Progenitor cell of endocrine pancreas (in vitro differentiated cells): ENCODE measurements around the gene C7orf57. TPM values are rescaled to one million over a fixed set of nuclear protein-coding genes. Genes with fewer than 3 reads are reported as not detected.

Experiments
- DNase-seq: peaks from one replicate; pipeline ENCODE4 v3.0.0; 2021; ENCODE audit warnings: low spot score; ENCODE audit not compliant: unreplicated experiment
- H3K27ac Mint-ChIP-seq: 2 replicates; pipeline ENCODE4 v1.8.0; 2021; ENCODE audit warnings: mild to moderate bottlenecking, moderate library complexity, mixed read lengths
- H3K27me3 Mint-ChIP-seq: 2 replicates; pipeline ENCODE4 v1.8.0; 2021; ENCODE audit warnings: mixed read lengths
- H3K36me3 Mint-ChIP-seq: 2 replicates; pipeline ENCODE4 v1.8.0; 2022; ENCODE audit warnings: mixed read lengths; ENCODE audit not compliant: insufficient read depth
- H3K4me1 Mint-ChIP-seq: 2 replicates; pipeline ENCODE4 v1.8.0; 2021; ENCODE audit warnings: low read depth, mixed read lengths
- H3K4me3 Mint-ChIP-seq: 2 replicates; pipeline ENCODE4 v1.8.0; 2021; ENCODE audit warnings: low read depth, mild to moderate bottlenecking, moderate library complexity, mixed read lengths
- H3K9me3 Mint-ChIP-seq: 2 replicates; pipeline ENCODE4 v1.8.0; 2021; ENCODE audit warnings: low read depth, mixed read lengths
- total RNA-seq: library from RNA; stranded (reverse); gene quantifications from 2 replicates; pipeline ENCODE4 v1.2.1, GENCODE V29; 2021
- TF ChIP-seq, protein P1 (sequence below): fragments of 200-600 bp; sonication (generic); IDR thresholded peaks from one replicate; pipeline ENCODE4 v1.5.0; 2021; ENCODE audit warnings: antibody characterized with exemption, mild to moderate bottlenecking; ENCODE audit not compliant: unreplicated experiment

Gene C7orf57
- total RNA-seq, 1 donor from 2014 or later, result not detected

DNA sequence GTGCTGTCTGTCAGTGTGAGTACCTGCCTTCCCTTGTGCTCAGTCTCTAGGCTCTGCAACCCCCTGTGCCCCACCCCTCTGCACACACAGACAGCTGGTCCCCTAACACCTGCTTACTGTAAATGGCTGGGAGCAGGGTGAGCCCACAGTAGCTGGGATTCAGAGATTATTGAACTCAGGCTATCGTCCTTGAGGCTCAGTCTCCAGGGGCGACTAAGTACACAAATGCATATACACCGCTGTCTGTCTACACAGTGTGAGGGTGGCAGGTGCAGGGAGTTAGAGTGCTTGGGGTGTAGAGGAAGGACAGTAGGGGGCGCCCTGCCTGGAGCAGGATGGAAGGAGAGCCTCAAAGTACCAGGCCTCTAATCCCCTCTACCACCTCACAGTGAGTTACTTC lies 66.6 kb downstream of the C7orf57 start:
- H3K4me1 Mint-ChIP-seq, result peaks cover 2% of the 10 kb centered on the region
- no peaks in the 10 kb centered on the region for H3K9me3 Mint-ChIP-seq
- peaks cover 30% of the 10 kb centered on the region for H3K36me3 Mint-ChIP-seq
- H3K27me3 Mint-ChIP-seq, result no peaks in the 10 kb centered on the region
- H3K27ac Mint-ChIP-seq, result no peak overlapping the region
- TF ChIP-seq, protein P1, sequence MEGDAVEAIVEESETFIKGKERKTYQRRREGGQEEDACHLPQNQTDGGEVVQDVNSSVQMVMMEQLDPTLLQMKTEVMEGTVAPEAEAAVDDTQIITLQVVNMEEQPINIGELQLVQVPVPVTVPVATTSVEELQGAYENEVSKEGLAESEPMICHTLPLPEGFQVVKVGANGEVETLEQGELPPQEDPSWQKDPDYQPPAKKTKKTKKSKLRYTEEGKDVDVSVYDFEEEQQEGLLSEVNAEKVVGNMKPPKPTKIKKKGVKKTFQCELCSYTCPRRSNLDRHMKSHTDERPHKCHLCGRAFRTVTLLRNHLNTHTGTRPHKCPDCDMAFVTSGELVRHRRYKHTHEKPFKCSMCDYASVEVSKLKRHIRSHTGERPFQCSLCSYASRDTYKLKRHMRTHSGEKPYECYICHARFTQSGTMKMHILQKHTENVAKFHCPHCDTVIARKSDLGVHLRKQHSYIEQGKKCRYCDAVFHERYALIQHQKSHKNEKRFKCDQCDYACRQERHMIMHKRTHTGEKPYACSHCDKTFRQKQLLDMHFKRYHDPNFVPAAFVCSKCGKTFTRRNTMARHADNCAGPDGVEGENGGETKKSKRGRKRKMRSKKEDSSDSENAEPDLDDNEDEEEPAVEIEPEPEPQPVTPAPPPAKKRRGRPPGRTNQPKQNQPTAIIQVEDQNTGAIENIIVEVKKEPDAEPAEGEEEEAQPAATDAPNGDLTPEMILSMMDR, result peak; percentile 30
- DNase-seq, result no peak
- no peak overlapping the region for H3K4me3 Mint-ChIP-seq

DNA sequence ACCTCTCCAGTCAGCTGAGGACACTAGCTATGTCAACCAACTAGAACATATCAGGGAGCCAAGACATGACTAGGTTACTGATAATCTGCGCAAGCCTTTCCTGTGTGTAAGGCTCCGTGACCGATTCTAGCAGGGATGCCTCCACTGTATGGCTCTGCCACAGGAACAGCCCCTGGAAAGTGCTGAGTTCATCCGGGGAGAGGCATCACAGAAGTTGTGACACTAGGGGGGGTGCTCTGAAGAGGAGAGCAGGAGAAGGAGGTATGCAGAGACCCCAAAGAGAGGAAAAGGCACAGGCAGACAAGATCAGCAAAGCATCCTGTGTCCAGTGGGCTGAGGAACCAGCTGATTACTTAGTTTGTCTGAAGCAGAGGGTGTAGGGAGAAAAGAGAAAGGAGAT lies 67.2 kb downstream of the C7orf57 start:
- Mint-ChIP-seq H3K27me3 (no peaks in the 10 kb centered on the region), H3K36me3 (peaks cover 32% of the 10 kb centered on the region), H3K27ac (peak overlapping the region; percentile 68), H3K4me1 (peaks cover 2% of the 10 kb centered on the region), H3K9me3 (no peaks in the 10 kb centered on the region), H3K4me3 (no peak overlapping the region)
- no peak for DNase-seq
- TF ChIP-seq, protein P1, result no peak

DNA sequence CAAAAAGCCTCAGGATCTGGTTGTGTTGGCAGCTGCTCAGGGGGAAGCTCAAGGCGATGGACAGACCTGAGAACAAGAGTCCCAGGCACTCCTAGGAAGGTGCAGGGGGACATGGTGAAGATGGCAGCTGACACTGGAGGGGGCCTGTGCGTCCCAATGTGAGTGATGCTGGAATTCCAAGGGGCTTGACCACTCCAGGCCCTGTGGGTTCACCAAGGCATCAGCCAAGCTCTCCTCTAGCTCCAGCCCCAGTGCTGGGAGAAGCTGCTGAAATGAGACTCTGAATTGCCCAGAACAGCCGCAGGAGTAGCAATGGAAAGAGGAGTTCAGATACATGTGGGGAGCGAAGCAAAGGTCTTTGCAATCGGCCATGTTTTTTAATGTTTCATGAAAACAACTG lies 69.7 kb downstream of the C7orf57 start:
- no peak for DNase-seq
- Mint-ChIP-seq H3K4me1 (peaks cover 5% of the 10 kb centered on the region), H3K9me3 (no peaks in the 10 kb centered on the region), H3K27me3 (no peaks in the 10 kb centered on the region), H3K4me3 (no peak overlapping the region), H3K36me3 (peaks cover 29% of the 10 kb centered on the region), H3K27ac (no peak overlapping the region)
- TF ChIP-seq, protein P1, result no peak

DNA sequence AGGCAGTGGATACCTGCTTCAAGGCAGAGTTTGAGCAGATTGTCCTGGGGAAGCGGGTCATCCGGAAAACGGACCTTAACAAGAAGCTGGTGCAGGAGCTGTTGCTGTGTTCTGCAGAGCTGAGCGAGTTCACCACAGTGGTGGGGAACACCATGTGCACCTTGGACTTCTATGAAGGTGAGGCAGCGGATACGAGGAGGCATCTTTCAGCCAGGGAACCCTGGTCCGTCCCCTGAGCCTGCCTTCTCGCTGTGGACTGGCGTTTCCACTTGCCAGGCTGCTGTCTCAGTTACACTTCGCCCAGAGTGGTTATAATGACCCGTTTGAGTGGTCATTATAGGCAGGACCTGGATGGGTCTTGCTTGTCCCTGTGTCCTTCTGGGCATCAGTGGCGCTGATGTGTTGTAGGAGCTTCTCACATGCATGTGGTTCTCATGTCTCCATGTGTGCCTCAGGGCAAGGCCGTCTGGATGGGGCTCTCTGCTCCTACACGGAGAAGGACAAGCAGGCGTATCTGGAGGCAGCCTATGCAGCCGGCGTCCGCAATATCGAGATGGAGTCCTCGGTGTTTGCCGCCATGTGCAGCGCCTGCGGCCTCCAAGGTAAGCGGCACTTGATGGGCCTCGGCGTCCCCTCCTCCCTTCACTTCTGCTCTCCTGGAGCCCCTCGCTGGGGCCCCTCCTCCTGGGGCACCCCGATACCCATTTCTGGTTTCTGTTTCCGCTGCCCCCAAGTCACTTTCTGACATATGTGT lies 71.7 kb downstream of the C7orf57 start:
- no peak for DNase-seq
- H3K4me1 Mint-ChIP-seq, result peaks cover 17% of the 10 kb centered on the region
- peaks cover 28% of the 10 kb centered on the region for H3K36me3 Mint-ChIP-seq
- no peak overlapping the region for H3K27ac Mint-ChIP-seq
- H3K4me3 Mint-ChIP-seq, result no peak overlapping the region
- no peaks in the 10 kb centered on the region for H3K27me3 Mint-ChIP-seq
- H3K9me3 Mint-ChIP-seq, result no peaks in the 10 kb centered on the region
- TF ChIP-seq, protein P1, result no peak

DNA sequence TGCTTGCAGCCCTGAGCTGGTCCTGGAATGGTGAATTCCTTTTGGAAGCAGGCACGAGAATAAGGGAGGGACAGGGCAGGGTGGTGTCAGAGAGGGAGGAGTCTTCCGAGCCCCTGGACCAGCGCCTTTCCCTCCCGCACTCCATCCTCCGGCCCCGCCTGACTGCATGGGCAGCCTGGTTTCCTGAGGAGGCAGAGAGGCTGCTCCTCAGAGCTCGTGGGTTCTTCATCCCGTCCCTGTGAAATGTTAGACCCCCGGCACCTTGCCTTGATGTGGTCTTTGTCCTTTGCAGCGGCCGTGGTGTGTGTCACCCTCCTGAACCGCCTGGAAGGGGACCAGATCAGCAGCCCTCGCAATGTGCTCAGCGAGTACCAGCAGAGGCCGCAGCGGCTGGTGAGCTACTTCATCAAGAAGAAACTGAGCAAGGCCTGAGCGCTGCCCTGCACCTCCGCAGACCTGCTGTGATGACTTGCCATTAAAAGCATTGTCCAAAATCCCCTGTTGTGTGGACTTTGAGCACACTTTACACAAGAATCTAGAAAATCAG lies 72.7 kb downstream of the C7orf57 start:
- no peaks in the 10 kb centered on the region for H3K9me3 Mint-ChIP-seq
- no peak for DNase-seq
- no peak overlapping the region for H3K4me3 Mint-ChIP-seq
- H3K4me1 Mint-ChIP-seq, result peaks cover 17% of the 10 kb centered on the region
- TF ChIP-seq, protein P1, result no peak
- no peak overlapping the region for H3K27ac Mint-ChIP-seq
- H3K27me3 Mint-ChIP-seq, result no peaks in the 10 kb centered on the region
- peaks cover 22% of the 10 kb centered on the region for H3K36me3 Mint-ChIP-seq
